ENCODE data around the gene FA2H.
"Not testable (repeated sequence)": the region's sequence is repeated elsewhere in the genome, so short reads cannot be mapped to it uniquely, and the experiment has no call there.

FA2H gene

GRCh38 chr16:74769586-74770190 lies 4.9 kb downstream of the FA2H start:
- no peak for DNase-seq

DNA sequence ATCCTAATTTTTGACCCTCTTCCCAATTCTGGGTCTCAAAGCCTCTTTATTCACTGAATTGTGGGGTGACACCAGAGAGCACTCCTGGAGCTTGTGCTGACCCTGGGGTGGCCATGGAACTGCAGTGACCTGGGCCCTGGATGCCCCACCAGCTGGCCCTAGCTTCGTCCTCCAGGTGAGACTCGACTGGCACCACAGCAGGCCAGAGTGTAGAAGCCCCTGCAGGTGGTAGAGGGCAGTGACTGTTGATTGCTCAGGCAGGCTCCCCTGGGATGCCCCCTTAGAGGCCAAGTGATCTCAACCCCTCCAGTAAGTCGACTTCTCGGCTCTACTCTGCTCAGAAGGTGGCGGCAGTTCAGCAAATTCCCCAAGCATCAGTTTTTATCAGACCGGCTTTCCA lies 6.4 kb downstream of the FA2H start:
- no peak for DNase-seq

GRCh38 chr16:74767749-74768148 lies 6.9 kb downstream of the FA2H start:
- no peak for DNase-seq

DNA sequence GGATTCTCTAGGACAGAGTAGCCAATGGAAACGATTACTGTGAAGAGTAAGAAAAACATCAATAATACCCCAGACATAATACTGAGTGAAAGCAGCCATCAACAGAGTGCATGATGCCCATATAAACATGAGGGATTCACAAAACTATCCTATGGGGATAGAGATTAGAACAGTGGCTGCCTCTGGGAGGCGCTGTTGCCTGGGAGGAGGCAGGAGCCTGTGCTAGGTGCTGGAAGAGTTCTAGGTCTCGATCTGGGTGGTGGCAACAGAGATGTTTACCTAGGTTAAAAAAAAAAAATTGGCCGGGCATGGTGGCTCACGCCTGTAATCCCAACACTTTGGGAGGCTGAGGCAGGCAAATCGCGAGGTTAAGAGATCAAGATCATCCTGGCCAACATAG lies 7.9 kb downstream of the FA2H start:
- DNase-seq, result no peak

DNA sequence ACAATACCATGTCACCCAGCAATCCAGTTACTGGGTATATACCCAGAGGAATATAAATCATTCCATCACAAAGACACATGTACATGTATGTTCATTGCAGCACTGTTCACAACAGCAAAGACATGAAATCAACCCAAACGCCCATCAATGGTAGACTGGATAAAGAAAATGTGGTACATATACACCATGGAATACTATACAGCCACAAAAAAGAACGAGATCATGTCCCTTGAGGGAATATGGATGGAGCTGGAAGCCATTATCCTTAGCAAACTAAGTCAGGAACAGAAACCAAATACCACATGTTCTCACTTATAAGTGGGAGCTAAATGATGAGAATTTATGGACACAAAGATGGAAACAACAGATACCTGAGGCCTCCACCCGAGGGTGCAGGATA lies 10.4 kb downstream of the FA2H start:
- not testable (repeated sequence) for DNase-seq

DNA sequence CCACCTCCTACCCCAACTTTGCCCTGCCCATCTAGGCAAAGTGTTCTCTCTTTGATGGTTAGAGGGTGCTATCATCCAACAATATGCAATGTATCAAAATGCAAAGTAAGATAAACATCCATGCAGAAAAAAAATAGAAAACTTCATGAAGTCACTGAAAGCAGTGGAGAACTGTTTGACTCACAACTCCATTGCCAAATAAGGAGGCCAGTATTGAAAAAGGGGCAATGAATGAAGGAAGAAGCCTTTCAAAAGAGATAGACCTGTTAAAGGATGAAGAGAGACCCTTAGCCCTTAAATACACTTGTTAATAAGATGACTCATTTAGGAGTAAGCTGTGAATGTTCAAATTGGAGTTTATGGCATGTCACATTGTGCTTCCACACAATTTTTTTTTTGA lies 13.0 kb downstream of the FA2H start:
- DNase-seq, result no peak

DNA sequence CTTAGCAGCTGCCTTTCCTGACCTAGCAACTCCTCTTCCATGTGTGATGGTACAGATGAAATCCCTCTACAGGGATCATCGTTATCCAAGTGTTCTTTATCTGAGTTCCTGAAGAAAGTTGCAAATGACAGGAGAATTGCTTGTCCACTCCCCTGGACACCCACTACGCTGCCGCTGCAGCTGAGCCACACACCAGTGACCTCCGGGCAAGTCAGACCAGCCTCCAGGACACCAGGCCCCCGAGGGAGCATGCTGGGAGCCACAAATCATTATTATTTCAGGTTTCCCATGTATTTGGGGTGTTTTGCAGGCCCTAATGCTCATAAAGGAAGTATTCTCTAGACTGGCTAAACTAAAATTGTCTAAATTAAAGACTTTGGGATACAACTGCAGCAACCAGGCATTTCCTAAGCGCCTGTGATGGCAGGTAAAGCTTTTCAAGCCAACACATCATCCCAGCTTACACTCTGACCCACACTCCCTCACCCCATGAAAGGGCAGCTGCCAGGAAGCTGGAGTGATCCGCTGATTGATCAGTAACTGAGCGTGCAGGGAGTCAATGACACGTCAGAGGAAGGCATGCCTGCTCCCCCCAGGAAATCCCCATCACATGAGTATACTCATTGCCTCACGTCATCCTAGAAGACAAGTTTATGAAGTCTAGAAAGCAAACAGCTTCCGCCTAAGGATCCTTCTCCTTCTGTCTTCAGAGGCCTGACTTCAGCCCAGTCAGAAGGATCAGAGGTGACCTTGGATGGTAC lies 14.4 kb downstream of the FA2H start:
- no peak for DNase-seq

GRCh38 chr16:74759564-74759963 lies 15.1 kb downstream of the FA2H start:
- DNase-seq, result no peak

- no peak for DNase-seq
Measured at GRCh38 chr16:74758801-74759200, 15.8 kb downstream of the FA2H start.

GRCh38 chr16:74757349-74757748 lies 17.3 kb downstream of the FA2H start:
- no peak for DNase-seq

DNA sequence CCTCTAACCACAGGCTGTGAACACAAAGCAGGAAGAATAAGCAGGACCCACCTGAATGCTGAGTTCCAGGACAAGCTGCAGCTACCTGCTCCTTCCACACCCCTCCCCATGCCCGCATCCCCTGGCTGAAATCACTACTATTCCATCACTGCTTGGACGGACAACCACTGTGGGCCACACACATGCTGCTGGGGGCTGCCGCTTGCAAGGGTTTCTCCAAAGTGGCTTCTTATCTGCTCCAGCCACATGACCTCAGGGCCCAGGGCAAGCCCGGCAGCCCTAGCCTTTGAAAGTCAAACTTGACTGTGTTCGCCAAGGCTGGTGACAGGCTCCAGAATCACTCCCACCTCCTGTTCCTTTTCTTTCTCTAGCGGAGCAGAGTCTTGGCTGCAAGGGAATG lies 18.4 kb downstream of the FA2H start:
- DNase-seq, result no peak

DNA sequence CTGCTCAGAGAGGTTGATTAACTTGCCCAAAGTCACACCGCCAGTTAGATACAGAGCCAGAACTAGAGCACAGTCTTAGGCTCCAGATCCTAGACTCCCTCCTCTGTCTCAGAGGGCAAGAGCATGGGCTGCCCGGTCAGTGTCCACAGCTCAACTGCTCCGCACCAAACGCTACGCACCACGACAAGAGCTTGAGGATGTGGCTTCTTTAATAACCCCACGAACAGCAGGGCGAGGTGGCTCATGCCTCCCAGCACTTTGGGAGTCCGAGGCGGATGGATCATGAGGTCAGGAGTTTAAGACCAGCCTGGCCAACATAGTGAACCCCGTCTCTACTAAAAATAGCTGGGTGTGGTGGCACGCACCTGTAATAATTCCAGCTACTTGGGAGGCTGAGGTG lies 21.4 kb downstream of the FA2H start:
- DNase-seq, result no peak

- no peak for DNase-seq
Measured at GRCh38 chr16:74752756-74753155, 21.9 kb downstream of the FA2H start.

- DNase-seq, result no peak
Measured at GRCh38 chr16:74752258-74752657, 22.4 kb downstream of the FA2H start.

DNA sequence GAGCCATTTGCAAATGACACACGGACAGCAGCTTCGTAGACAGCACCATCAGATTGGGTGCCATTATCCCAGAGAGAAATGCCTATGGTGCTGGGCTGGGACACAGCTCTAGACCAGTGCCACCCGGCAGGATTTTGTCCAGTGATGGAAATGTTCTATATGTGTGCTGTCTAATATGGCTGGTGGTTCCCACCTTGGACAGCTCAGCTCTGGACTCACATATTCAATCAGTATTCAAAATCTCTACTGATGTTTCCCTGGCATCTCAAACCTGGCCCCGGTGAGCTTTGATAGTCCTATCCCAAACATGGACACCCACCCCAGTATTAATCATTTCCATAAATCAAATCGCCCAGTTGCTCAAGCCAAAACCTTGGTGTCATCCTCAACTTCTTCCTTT lies 23.0 kb downstream of the FA2H start:
- no peak for DNase-seq

DNA sequence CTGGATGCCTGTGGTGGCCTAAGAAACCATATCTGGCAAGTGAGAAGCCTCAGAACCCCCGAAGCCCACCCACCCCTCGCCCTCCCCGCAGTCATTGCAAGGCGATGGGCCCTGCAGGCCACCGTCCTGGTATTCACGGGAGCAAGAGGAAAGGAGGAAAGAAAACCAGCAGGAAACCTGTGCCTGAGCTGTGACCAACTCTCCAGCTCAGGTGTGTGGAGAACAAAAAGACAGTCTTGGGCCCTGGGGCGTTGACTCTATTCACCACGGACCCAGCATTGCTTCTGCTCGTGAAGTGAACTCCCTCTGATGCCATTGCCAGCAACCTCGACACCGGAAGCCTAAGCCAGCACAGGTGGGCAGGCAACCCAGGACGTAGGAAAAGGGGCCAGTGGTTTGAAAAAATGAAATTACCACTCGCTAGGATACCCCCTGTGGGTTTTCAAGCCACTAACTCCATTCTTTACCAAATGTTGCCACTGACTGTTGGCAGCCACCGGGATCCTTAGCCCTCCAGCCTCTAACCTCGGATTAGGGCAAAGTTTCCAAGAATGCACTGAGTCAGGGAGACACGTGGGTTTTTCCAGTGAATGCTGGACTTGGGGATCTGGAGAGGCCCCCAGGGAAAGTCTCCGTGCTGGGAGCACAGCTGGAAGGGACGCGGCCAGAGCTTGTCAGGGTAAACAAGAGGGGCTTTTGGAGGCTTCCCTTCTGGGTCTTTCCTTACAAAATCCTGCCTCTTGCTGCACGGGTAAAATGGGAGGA lies 25.1 kb downstream of the FA2H start:
- DNase-seq, result no peak

GRCh38 chr16:74748616-74749026 lies 26.0 kb downstream of the FA2H start:
- DNase-seq, result no peak

- DNase-seq, result no peak
Measured at GRCh38 chr16:74747716-74748615, 26.7 kb downstream of the FA2H start.

- DNase-seq, result no peak
Measured at GRCh38 chr16:74745926-74746325, 28.7 kb downstream of the FA2H start.

GRCh38 chr16:74745109-74745615 lies 29.5 kb downstream of the FA2H start:
- DNase-seq, result no peak

DNA sequence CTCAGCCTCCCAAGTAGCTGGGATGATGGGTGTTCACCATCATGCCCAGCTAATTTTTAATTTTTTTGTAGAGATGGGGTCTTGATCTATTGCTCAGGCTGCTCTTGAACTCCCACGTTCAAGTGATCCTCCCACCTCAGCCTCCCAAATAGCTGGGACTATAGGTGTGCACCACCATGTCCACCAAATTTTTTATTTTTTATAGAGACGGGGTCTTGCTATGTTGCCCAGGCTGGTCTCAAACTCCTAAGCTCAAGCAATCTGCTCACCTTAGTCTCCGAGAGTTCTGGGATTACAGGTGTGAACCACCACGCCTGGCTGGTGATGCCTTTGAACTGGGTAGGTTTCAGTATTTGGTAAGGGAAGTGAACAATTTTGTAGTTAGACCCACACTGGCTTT lies 30.1 kb downstream of the FA2H start:
- no peak for DNase-seq

DNA sequence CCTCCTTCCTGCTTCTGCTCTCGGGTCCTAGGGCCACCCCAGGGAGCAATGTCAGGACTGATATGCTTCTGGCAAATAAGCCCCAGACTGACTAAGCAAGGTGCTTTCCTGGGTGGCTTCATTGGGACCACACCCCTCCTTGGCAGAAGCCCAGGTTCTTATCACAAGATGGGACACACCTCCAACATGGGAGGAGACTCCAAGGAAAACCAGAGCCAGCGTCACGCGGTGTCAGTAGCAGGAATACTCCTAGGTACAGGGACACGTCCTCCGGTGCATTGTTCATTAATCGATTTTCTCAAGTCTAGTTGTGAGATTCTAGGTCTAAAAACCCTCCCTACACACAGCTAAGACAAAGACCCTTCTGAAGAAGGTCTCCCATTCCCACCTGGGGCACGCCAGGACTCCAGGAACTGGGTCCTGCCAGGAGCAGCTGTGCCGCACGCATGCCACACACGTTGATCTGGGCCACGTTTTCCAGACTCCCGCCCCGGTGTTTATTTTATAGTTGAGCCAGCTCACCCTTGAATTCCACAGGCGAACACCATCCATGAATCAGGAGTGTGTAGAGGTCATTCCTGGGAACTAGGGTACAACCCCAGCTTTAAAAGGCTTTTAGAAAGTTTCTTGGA lies 30.8 kb downstream of the FA2H start:
- DNase-seq, result peak; percentile 54

All from NCI-H1105 (cell line).